ENCODE measurements around the gene SIRPB1.
"Not testable (repeated sequence)": the region's sequence is repeated elsewhere in the genome, so short reads cannot be mapped to it uniquely, and the experiment has no call there.

SIRPB1 gene

DNA sequence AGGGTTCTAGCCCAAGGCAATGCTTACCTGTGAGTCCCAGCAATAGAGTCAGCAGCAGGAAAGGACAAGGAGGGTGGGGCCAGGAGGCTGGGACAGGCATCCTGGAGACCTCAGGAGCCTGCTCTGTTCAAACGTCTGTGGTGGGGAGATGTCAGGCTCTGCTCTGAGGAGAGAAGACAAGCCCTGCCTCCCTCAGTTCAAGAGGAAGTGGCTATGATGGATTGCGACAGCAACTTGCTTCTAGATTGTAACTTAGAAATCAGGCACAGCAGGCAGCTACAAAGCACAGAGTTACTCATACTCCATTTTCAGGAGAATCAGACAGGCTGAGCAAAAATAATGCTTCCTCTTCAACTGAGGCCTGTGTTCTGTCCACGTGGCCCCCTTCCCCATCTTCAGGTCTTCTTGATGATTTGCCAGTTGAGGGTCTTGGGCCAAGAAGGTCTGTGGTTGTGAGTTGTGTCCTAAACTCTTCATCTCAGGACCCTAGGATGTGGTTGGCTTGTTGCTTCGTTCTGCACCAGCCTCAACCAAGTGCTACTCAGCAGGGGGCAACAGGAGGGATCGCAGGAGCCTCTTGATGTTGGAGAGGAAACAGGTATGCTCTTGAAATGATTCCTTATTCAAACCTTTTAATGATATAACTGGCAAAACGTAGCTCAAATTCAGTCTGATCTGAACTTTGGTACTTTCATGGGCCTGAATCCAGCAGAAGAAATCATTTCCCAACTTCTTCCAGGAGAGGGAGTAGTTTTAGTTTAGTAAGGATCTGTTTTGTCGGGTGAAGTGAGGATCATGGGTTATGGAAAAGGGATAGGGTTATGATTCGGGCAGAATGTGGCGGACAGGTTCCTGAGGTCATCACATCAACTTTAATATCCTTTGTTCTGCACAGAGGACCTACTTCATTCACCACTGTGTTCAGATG, 31.0 kb downstream of the SIRPB1 start:
- no peak for DNase-seq

- no peak for DNase-seq
Measured at GRCh38 chr20:1587781-1588532, 31.9 kb downstream of the SIRPB1 start.

GRCh38 chr20:1579488-1579887, 40.3 kb downstream of the SIRPB1 start:
- no peak for DNase-seq

DNA sequence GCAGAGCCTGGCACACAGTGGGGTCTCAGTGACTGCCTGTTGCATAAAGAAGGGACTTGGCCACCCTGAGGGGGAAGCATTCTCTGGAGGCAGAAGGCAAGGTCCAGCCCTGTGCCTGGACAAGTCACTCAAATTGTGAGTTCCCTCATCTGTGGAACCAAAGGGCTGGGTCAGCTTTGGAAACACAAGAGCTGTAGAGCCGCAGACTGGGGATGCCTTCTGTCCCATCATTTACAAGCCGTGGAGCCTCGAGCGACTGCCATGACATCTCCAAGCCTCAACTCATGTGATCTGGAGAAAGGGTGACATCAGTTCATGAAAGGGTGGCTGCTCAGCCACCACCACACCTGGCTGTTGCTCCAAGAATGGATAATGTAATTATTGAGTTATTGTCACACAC, 41.9 kb downstream of the SIRPB1 start:
- no peak for DNase-seq

DNA sequence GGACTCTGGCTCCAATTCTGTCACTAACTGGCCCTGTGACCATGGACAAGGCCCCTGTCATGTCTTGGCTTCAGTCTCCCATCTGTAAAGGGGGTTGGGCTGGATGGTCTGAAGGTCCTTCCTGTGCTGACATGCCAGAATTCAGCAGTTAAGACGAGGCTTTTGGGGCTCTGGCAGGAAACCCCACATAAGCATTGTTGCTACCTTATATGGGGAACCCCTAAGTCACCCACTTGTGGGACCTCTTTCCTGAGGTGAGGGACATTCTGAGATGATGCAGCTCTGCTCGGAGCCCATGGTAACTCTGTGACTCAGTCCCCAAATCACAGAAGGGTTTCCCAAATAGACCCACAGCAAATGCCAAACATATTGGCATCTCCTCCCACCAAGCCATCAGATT, 42.5 kb downstream of the SIRPB1 start:
- DNase-seq = not testable (repeated sequence)

DNA sequence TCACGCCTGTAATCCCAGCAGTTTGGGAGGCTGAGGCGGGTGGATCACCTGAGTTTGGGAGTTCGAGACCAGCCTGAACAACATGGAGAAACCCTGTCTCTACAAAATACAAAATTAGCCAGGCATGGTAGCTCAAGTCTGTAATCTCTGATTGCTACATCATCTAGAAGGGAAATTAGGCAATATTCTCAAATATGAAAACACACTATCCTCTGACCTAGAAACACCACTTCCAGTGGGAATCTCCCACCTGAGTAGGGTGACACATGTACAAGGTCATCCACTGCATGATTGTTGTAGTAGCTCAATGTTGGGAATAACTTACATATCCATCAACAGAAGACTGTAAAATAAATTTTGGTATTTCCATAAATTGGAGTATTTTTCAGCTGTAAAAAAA, 43.2 kb downstream of the SIRPB1 start:
- no peak for DNase-seq

DNA sequence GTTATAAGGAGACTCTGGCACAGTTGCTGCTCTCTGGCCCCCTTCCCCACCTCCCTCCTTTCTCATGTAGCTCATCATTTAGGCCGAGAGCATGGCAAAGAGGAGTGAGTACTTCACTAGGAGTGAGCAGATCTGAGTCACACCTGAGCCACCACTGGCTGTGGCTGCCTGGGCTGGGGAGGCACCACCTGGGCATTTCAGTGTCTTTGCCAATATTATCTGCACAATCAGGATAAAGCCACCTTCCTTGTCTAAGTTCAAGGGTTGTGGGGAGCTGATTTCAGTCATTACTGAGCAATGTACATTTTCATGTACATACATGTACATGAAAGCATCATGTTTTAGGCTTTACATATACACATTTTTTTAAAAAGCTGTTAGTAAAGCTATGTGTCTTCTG, 43.8 kb downstream of the SIRPB1 start:
- DNase-seq = not testable (repeated sequence)

GRCh38 chr20:1571583-1571982, 48.2 kb downstream of the SIRPB1 start:
- not testable (repeated sequence) for DNase-seq
